ENCODE measurements around the gene FAM222A. TPM values are rescaled to one million over a fixed set of nuclear protein-coding genes. Genes with fewer than 3 reads are reported as not detected.

Gene FAM222A
- total and polyA plus RNA-seq, 2 of the 4 experiments (the other 2 are of a cell fraction) = under 0.01 to 0.32 TPM

DNA sequence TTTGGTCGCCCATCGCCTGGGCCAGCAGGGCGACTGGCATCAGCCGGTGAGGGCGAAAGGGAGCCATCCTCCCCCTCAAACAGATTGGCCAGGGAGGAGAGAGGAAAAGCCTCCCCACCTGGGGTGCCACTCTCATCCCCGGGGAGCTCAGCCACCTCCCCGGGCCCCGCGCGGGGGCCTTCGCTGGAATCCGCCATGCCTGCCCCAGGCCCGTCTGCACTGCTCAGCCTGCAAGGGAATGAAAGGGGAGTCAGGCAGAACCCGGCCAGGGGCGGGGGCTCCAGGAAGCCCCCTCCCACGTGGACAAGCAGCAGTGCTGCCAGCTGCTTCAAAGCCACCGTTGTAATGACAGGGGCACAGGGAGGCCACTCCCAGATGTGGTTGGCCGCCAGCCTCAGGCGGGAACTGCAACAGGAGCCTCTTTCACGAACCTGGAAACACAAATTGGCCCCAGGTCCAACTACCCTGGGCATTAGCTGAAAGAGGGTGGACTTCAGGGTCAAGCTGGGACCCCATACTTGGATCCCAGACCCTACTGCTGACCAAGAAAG is 101.0 kb downstream of the FAM222A start:
- no peak overlapping the region for H3K14ac ChIP-seq (replicated peaks; ENCODE audit: low read depth, low read length)
- H3K4me2 ChIP-seq (ENCODE audit: low read depth, low read length) = no peak overlapping the region
- peaks cover 3% of the 10 kb centered on the region; the same call in 1 of the 2 replicates for H3K9me1 ChIP-seq (ENCODE audit: insufficient read depth, low read length)
- no peaks in the 10 kb centered on the region for H3K27me3 ChIP-seq (ENCODE audit: control insufficient read depth, insufficient read depth, low read length)
- BruUV-seq (replicated peaks) = no TSS peak
- DNase-seq = no peak
- WGBS, 2 experiments (ENCODE audit: extremely low coverage in 2 of 2, insufficient read length in 1 of 2) = 70% methylated on average over 8 of the region's 20 CpGs; no CpG with 5 or more reads in 1 of the 2 experiments
- ATAC-seq (ENCODE audit: low read depth) = no peak
- H3K27ac ChIP-seq (ENCODE audit: insufficient read depth, low read length) = no peak overlapping the region
- TF ChIP-seq, protein P1, sequence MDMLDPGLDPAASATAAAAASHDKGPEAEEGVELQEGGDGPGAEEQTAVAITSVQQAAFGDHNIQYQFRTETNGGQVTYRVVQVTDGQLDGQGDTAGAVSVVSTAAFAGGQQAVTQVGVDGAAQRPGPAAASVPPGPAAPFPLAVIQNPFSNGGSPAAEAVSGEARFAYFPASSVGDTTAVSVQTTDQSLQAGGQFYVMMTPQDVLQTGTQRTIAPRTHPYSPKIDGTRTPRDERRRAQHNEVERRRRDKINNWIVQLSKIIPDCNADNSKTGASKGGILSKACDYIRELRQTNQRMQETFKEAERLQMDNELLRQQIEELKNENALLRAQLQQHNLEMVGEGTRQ (IDR thresholded peaks at IDR 0.05; ENCODE audit: low read depth, low read length) = no peak
- no peak for TF ChIP-seq NFE2L2 (IDR thresholded peaks at IDR 0.05; ENCODE audit: low read depth, low read length)
- no peak overlapping the region for H3K4ac ChIP-seq (ENCODE audit: low read depth, low read length)
- intact Hi-C loops (cut with micrococcal nuclease) (no loop called here), in situ Hi-C loops (cut with MboI; ENCODE audit: low sequenced_read_pairs) (no loop called here), dilution Hi-C loops (cut with HindIII; ENCODE audit: low sequenced_read_pairs, unreplicated experiment) (no loop called here)
- H2BK120ac ChIP-seq (ENCODE audit: low read depth, low read length) = no peak overlapping the region
- no peak overlapping the region for H2BK15ac ChIP-seq (ENCODE audit: low read depth, low read length)
- no peak overlapping the region for H4K8ac ChIP-seq (ENCODE audit: low read depth in 2 of 2, low read length in 2 of 2)
- H3K4me1 ChIP-seq (ENCODE audit: control insufficient read depth, insufficient read depth, low read length) = peaks cover 2% of the 10 kb centered on the region; the same call in 1 of the 2 replicates
- no peak overlapping the region for H3K18ac ChIP-seq (ENCODE audit: low read depth, low read length)
- H2AK5ac ChIP-seq (ENCODE audit: low read depth, low read length) = no peak overlapping the region
- H2BK5ac ChIP-seq (ENCODE audit: low read depth, low read length, poor library complexity, severe bottlenecking) = no peak overlapping the region
- ChIA-PET POLR2A (ENCODE audit: unreplicated experiment) (no interaction called here), CTCF (interaction anchor here (0.5 kb wide), 1 partner anchor 1561 kb away, joined by 3 read pairs; no protein-coding TSS in a partner anchor)
- no peak overlapping the region for H3K23ac ChIP-seq (ENCODE audit: low read depth, low read length)
- H3K4me3 ChIP-seq (ENCODE audit: insufficient read depth, low read depth, low read length) = no peak overlapping the region
- H3K9me3 ChIP-seq (ENCODE audit: control insufficient read depth, insufficient read depth, low read length) = no peaks in the 10 kb centered on the region
- no peaks in the 10 kb centered on the region for H3K36me3 ChIP-seq (ENCODE audit: control insufficient read depth, insufficient read depth, low read length)
- H4K91ac ChIP-seq (ENCODE audit: insufficient read depth, low read depth, low read length) = no peak overlapping the region
- no peak overlapping the region for H2BK20ac ChIP-seq (ENCODE audit: low read depth, low read length)
- no peak overlapping the region for H4K5ac ChIP-seq (ENCODE audit: low read depth, low read length)
- H3K56ac ChIP-seq (ENCODE audit: extremely low read depth, insufficient read depth, low read length) = no peak overlapping the region
- no peak overlapping the region for H3K9ac ChIP-seq (ENCODE audit: low read depth, low read length)
- no peak overlapping the region for H2AFZ ChIP-seq (replicated peaks; ENCODE audit: low read length, poor library complexity)
- peaks cover 6% of the 10 kb centered on the region for H4K20me1 ChIP-seq (ENCODE audit: insufficient read depth, low read length)
- no peak overlapping the region for H2AK9ac ChIP-seq (replicated peaks; ENCODE audit: low read depth, low read length, poor library complexity)
- no peaks in the 10 kb centered on the region for H3K79me1 ChIP-seq (ENCODE audit: low read depth in 1 of 2, low read length in 2 of 2)
